ENCODE data around the gene USP31. TPM values are rescaled to one million over a fixed set of nuclear protein-coding genes. Genes with fewer than 3 reads are reported as not detected.
"Not testable (repeated sequence)": the region's sequence is repeated elsewhere in the genome, so short reads cannot be mapped to it uniquely, and the experiment has no call there.

Gene USP31
- total RNA-seq, 2 experiments from 2014 or later, result 4.5 to 4.9 TPM

DNA sequence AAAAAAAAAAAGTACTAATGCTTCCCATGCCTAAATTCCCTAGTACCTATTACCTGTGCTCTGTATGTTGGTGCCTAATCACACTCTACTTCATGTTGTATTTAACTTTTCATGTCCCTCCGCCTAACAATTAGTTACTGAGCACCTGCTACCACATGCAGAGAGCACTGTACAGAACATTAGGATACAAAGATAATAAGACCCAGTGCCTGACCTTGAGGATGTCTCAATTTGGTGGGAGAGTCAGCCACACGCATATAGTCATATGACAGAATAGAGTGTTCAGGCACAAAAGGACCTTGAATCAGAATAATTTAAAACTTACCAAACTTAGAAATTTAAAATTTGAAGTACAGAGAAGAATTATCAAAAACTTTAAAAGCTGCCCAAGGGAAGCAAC, 42.1 kb downstream of the USP31 start:
- no peaks in the 10 kb centered on the region for H3K27me3 Mint-ChIP-seq
- no peak overlapping the region for H3K4me3 Mint-ChIP-seq
- intact Hi-C loops (cut with micrococcal nuclease), result no loop called here
- H3K4me1 Mint-ChIP-seq (ENCODE audit: low read depth), result no peaks in the 10 kb centered on the region
- H3K27ac Mint-ChIP-seq, result no peak overlapping the region
- DNase-seq (no peak), ATAC-seq (no peak)
- H3K9me3 Mint-ChIP-seq, result no peaks in the 10 kb centered on the region
- peaks cover 19% of the 10 kb centered on the region for H3K36me3 Mint-ChIP-seq (ENCODE audit: low read depth)
- ChIA-PET CTCF (no interaction called here), POLR2A (no interaction called here)
- TF ChIP-seq, protein P1, sequence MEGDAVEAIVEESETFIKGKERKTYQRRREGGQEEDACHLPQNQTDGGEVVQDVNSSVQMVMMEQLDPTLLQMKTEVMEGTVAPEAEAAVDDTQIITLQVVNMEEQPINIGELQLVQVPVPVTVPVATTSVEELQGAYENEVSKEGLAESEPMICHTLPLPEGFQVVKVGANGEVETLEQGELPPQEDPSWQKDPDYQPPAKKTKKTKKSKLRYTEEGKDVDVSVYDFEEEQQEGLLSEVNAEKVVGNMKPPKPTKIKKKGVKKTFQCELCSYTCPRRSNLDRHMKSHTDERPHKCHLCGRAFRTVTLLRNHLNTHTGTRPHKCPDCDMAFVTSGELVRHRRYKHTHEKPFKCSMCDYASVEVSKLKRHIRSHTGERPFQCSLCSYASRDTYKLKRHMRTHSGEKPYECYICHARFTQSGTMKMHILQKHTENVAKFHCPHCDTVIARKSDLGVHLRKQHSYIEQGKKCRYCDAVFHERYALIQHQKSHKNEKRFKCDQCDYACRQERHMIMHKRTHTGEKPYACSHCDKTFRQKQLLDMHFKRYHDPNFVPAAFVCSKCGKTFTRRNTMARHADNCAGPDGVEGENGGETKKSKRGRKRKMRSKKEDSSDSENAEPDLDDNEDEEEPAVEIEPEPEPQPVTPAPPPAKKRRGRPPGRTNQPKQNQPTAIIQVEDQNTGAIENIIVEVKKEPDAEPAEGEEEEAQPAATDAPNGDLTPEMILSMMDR (IDR thresholded peaks at IDR 0.05), result no peak

DNA sequence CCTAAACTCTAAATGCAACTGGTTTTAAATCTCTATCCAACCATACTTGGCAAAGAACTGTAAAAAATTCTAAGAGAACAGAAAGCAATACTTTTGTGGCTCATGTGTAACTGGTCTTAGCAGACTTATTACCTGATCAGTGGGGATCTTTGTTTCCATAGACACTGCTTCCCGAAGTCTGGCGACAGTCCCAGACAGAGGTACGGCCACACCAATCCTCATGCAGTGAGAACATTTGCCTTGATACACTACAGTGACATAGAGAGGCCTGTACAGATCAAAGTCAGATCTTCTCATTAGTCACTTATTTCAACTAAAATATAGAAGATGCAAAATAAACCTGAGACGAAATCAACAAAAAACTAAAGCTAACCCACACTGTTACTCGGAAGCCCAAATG, 43.9 kb downstream of the USP31 start:
- Mint-ChIP-seq H3K27ac (no peak overlapping the region), H3K36me3 (ENCODE audit: low read depth) (peaks cover 26% of the 10 kb centered on the region), H3K4me1 (ENCODE audit: low read depth) (no peaks in the 10 kb centered on the region), H3K27me3 (no peaks in the 10 kb centered on the region), H3K4me3 (no peak overlapping the region), H3K9me3 (no peaks in the 10 kb centered on the region)
- DNase-seq (no peak), ATAC-seq (no peak)
- ChIA-PET CTCF (no interaction called here), POLR2A (no interaction called here)
- TF ChIP-seq, protein P1 (IDR thresholded peaks at IDR 0.05), result no peak
- intact Hi-C loops (cut with micrococcal nuclease), result no loop called here

- Mint-ChIP-seq H3K4me3 (no peak overlapping the region), H3K27me3 (no peaks in the 10 kb centered on the region), H3K36me3 (ENCODE audit: low read depth) (peaks cover 32% of the 10 kb centered on the region), H3K9me3 (no peaks in the 10 kb centered on the region), H3K27ac (no peak overlapping the region), H3K4me1 (ENCODE audit: low read depth) (no peaks in the 10 kb centered on the region)
- CTCF ChIA-PET, result no interaction called here
- ATAC-seq (no peak), DNase-seq (no peak)
- POLR2A ChIA-PET, result no interaction called here
- intact Hi-C loops (cut with micrococcal nuclease), result no loop called here
- TF ChIP-seq, protein P1 (IDR thresholded peaks at IDR 0.05), result no peak
These were observed 45.0 kb downstream of the USP31 start for GRCh38 chr16:23104032-23104955.

- Mint-ChIP-seq H3K4me1 (ENCODE audit: low read depth) (no peaks in the 10 kb centered on the region), H3K27ac (no peak overlapping the region), H3K9me3 (no peaks in the 10 kb centered on the region), H3K27me3 (no peaks in the 10 kb centered on the region), H3K4me3 (no peak overlapping the region), H3K36me3 (ENCODE audit: low read depth) (peaks cover 39% of the 10 kb centered on the region)
- CTCF ChIA-PET, result no interaction called here
- DNase-seq (no peak), ATAC-seq (no peak)
- TF ChIP-seq, protein P1 (IDR thresholded peaks at IDR 0.05), result no peak
- POLR2A ChIA-PET, result no interaction called here
- intact Hi-C loops (cut with micrococcal nuclease), result no loop called here
These were observed 45.6 kb downstream of the USP31 start for GRCh38 chr16:23103603-23104002.

DNA sequence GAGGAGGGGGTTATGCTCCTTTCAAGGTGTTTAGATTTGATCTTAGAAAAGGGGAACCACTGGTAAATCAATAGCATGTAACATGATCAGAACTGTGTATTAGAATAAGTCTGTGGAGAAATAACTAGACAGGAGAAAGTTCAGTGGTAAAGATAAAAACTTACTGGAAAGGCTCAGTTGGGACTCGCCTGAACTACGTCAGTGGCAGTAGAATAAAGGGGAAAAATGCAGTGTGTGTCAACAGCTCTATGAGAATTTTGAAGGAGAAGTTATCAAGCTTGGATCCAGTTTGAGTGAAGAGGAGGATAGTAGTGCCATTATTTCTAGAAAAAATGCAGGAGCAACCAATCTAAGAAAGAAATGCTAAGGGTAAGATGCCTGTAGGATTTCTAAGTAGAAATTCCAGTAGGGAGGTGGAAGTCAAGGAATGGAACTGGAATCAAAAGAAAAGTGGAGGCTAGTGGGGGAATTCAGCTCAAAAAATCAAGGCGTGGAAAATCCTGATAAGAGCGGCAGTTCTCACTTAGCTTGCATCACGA, 48.2 kb downstream of the USP31 start:
- intact Hi-C loops (cut with micrococcal nuclease), result no loop called here
- Mint-ChIP-seq H3K9me3 (peaks cover 1% of the 10 kb centered on the region), H3K36me3 (ENCODE audit: low read depth) (peaks cover 35% of the 10 kb centered on the region), H3K27me3 (no peaks in the 10 kb centered on the region), H3K4me1 (ENCODE audit: low read depth) (peaks cover 12% of the 10 kb centered on the region), H3K27ac (no peak overlapping the region), H3K4me3 (no peak overlapping the region)
- CTCF ChIA-PET, result no interaction called here
- DNase-seq, result no peak
- no peak for ATAC-seq
- POLR2A ChIA-PET, result no interaction called here
- TF ChIP-seq, protein P1 (IDR thresholded peaks at IDR 0.05), result no peak

DNA sequence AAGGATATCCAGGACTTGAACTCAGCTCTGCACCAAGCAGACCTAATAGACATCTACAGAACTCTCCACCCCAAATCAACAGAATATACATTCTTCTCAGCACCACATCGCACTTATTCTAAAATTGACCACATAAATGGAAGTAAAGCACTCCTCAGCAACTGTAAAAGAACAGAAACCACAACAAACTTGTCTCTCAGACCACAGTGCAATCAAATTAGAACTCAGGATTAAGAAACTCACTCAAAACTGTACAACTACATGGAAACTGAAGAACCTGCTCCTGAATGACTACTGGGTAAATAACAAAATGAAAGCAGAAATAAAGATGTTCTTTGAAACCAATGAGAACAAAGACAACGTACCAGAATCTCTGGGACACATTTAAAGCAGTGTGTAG, 52.8 kb downstream of the USP31 start:
- H3K4me1 Mint-ChIP-seq (ENCODE audit: low read depth), result peaks cover 29% of the 10 kb centered on the region
- ATAC-seq; DNase-seq; intact Hi-C loops (cut with micrococcal nuclease); POLR2A ChIA-PET; H3K27me3 Mint-ChIP-seq; H3K9me3 Mint-ChIP-seq: not testable (repeated sequence)
- H3K36me3 Mint-ChIP-seq (ENCODE audit: low read depth), result peaks cover 50% of the 10 kb centered on the region
- CTCF ChIA-PET, result interaction anchor here (0.8 kb wide), 1 partner anchor 339 kb away, joined by 4 read pairs; no protein-coding TSS in a partner anchor
- H3K4me3 Mint-ChIP-seq, result peak overlapping the region; percentile 54
- H3K27ac Mint-ChIP-seq, result peak overlapping the region; percentile 66

GRCh38 chr16:23094136-23094535, 55.1 kb downstream of the USP31 start:
- H3K4me1 Mint-ChIP-seq (ENCODE audit: low read depth), result peaks cover 29% of the 10 kb centered on the region
- DNase-seq; intact Hi-C loops (cut with micrococcal nuclease); ATAC-seq; H3K27me3 Mint-ChIP-seq; CTCF ChIA-PET; H3K27ac Mint-ChIP-seq; H3K9me3 Mint-ChIP-seq; H3K4me3 Mint-ChIP-seq: not testable (repeated sequence)
- POLR2A ChIA-PET, result interaction anchor here (0.6 kb wide), 1 partner anchor 503 kb away, joined by 3 read pairs; no protein-coding TSS in a partner anchor
- peaks cover 50% of the 10 kb centered on the region for H3K36me3 Mint-ChIP-seq (ENCODE audit: low read depth)
